NK-92 (cell line): ENCODE data around the gene AFAP1L2.

Experiments
- DNase-seq: peaks from one replicate; lab custom pipeline; 2025; ENCODE audit not compliant: unreplicated experiment; lab: John Stamatoyannopoulos, UW

The AFAP1L2 gene

GRCh38 chr10:114412907-114413797 is 8.8 kb upstream of the AFAP1L2 start:
- no peak for DNase-seq

GRCh38 chr10:114408968-114409444 is 4.7 kb upstream of the AFAP1L2 start:
- DNase-seq, result no peak

- DNase-seq, result no peak
Observed at GRCh38 chr10:114408112-114408967, 4.0 kb upstream of the AFAP1L2 start.

- DNase-seq, result no peak
Observed at GRCh38 chr10:114406455-114406854, 2.2 kb upstream of the AFAP1L2 start.

GRCh38 chr10:114405011-114405350 is 679 bp upstream of the AFAP1L2 start:
- no peak for DNase-seq

DNA sequence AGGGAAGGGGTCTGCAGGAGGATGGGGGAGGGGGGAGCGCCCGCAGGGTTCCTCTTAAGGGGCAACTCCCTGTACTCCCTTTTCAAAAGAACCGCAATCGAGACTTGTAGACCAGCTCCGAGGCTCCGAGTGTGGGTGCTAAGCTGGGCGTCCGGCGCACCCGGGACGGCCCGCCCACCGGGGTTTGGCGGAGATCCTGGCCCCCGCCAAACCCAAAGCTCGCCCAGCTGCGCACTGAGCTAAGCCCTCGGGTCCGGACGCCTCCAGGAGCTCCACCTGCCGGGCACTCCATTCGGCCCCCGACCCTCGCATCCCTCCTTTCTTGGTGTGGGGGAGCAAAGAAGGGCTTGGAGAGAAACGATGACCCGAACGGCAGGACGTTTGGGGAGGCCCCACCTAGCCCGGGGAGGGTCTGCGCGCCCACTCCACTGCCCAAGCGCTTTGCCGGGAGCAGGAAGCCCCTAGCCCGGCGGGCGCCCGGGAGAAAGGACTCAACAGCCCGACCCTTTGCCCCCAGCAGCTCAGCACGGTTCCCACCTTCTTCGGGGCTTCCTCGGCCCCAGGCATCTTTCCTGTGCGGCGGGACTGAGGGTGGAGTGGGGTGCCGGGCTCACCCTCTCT is 651 bp downstream of the AFAP1L2 start:
- no peak for DNase-seq

GRCh38 chr10:114402871-114403540 is 1.3 kb downstream of the AFAP1L2 start:
- DNase-seq, result no peak

GRCh38 chr10:114402233-114402632 is 2.1 kb downstream of the AFAP1L2 start:
- DNase-seq, result no peak

DNA sequence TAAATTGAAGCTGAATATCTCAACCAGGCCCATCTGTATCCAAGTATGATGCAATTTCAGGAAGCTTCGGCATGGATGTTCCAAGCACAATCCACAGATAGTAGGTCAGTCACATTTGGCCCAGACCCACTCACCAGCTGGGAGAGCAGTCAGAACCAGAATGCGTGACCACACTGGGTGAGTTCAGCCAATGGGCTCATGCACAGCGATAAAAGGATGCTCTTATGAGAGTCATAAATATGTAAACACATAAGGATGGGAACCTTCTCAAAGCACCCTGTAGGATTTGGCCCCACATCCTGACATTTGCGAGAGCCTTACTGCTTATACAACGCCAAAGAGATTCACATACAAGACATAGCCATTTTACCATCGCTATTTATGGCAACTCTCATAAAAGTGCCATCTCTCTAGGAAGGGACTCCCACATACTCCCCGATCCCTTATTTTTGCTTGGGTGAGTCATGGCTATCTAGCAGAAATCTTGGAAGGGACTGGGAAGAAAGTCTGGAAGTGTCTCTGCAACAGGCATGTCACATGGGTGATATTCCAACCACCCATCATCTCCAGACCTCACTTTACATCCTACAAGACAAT is 3.0 kb downstream of the AFAP1L2 start:
- DNase-seq, result no peak

DNA sequence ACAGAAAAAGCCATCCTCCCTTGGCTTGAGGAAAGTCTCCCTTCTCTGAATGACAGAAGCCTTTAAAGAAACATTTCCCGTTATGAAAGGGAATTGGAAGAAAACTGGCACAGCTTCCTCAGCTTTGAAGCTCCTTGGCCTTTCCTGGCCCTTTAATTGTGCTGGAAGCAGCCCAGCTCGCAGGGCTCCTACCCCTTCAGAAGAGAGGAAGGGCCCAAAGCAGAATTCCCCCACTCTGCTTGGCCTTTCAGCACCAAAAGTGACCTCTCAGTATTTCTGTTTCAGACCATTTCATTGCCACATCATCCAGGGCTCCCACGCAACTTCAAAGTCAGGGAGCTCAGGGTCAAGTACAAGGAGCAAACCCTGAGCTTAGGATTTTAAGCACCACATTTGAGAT is 4.2 kb downstream of the AFAP1L2 start:
- no peak for DNase-seq

DNA sequence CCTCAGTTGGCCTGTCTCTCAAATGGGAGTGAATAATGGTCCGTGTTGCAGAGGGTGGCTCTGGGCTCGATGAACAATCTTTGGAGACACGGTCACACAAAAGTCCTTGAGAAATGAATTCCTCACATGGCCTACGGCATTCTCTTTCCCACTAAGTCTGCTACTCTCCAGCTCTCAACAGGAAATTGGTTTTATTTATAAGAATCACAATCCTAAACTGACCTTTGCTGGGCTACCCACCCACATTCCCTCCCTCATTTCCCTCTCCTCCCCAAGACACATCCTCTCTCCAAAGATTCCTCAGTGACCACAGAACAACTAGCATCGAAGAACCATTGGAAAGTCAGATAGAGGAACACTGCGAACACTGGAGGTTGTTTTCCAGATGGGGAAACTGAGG is 4.7 kb downstream of the AFAP1L2 start:
- no peak for DNase-seq

DNA sequence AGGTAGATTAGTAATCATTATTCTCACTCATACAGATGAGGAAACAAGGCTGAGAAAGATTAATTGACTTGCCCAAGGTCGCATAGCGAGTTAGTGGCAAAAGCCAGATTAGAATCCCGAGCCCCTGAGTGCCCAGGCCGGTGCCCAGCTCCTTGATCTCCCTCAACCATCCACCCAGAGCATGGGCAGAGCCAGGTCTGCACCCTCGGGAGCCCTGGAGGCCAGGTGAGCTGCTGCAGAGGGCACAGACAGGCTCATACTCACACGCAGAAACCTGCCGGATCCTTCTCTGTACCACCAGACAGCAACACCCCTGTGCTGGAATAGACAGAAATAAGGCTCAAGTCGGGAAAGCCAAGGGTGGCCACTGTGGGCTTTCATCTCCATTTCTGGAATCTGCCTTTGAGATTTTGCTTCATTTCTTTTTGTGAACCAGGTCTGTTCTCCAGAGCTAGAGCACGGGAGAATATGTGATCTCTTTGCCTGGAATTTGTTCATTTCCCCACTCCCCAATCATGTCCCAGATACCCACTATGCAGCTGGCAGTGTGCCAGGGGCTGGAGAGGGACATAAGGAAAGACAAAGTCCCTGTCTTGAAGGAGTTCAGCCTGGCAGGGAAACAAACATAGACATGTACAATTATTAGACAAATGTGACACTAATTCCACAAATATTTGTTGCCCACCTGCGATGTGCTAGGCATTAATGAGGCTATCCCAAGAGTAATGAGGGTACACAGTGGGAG is 5.5 kb downstream of the AFAP1L2 start:
- DNase-seq, result no peak

DNA sequence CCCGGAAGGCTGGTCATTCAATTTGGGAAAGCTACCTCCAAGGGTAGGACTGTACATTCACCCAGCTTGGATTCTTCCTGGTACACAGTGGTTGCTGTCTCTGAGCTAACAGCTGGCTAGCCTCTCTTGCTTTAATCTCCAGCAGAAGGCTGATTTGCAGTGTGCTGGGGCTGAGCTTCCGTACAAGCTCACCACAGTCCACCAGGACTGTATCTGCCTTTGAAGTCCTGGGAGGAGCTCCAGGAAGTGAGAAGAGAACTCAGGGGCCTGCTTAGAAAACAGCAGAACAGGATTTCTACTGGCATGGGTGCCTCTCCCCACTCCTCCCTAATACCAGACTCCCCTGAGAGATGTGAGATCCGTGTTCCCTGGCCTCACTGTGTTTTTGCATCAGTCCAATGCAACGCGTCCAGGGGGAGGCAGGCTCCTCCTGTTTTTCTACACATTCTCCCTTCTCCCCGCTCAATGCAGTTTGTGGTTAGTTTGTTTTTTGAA is 6.6 kb downstream of the AFAP1L2 start:
- no peak for DNase-seq

- DNase-seq, result no peak
Observed at GRCh38 chr10:114396464-114396863, 7.8 kb downstream of the AFAP1L2 start.

DNA sequence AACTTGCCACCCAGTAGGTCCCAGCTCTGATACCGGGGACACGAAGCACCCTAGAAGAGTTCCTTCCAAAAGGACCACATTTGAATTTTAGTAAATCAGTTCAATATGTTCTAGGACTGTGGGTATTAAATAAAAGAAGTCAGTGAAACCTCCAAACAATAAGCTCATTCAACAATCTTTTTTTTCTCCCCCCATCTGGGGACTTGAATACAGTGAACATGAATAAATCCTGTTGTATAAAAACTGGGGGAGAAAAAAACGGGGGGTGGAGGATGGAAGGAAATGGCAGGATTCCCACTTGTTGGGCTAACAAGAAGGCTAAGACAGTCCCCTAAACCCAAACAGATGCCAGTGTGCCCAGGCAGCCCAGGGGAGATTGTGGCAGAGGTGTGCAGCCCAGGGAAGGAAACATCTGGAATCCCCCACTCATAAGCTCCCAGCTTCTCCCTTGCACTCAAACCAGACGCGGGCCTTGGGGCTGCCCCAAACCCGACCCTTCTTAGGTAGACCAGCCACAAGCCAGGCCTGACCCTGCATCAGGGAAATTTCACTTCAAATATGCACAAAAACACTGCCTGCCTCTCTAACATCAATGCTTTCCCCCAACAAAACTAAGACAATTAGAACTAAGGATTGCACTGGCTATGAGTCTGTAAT is 8.8 kb downstream of the AFAP1L2 start:
- DNase-seq, result no peak

DNA sequence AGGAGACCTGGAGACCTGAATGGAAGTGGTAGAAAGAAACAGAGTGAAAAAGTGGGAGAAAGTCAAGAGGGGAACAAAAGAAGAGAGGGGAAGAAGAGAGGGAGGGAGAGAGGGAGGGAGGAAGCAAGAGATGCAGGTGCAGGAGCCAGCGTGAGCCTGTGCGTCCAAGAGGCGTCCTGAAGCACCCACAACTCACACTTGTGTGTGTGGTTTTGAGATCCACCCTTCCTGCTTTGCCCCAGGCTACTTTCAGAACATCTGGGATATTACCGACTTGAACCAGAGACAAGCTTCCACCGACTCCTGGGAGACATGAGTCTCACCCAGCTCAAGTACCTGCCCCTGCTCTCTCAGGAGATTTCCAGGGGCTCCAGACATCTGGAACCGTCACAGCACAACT is 9.8 kb downstream of the AFAP1L2 start:
- no peak for DNase-seq

- no peak for DNase-seq
Observed at GRCh38 chr10:114393886-114394285, 10.4 kb downstream of the AFAP1L2 start.

DNA sequence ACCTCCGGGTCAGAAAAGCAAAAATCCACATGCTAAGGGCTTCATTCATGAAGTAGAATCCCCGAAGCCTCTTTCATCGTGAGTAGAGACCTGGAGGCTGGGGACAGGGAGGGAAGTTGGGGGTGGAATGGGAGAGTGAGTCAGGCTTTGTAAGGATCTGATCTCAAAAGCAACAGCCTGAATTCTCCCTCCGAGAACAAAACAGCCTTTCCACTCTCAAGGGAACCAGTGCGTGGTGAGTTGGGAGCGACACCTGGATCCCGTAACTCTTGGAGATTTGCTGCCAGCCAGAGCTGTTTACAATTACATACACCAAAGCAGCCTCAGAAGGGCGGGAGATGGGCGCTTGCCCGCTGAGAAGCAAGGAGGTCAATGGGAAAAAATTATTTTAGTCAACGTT is 10.8 kb downstream of the AFAP1L2 start:
- DNase-seq, result no peak

DNA sequence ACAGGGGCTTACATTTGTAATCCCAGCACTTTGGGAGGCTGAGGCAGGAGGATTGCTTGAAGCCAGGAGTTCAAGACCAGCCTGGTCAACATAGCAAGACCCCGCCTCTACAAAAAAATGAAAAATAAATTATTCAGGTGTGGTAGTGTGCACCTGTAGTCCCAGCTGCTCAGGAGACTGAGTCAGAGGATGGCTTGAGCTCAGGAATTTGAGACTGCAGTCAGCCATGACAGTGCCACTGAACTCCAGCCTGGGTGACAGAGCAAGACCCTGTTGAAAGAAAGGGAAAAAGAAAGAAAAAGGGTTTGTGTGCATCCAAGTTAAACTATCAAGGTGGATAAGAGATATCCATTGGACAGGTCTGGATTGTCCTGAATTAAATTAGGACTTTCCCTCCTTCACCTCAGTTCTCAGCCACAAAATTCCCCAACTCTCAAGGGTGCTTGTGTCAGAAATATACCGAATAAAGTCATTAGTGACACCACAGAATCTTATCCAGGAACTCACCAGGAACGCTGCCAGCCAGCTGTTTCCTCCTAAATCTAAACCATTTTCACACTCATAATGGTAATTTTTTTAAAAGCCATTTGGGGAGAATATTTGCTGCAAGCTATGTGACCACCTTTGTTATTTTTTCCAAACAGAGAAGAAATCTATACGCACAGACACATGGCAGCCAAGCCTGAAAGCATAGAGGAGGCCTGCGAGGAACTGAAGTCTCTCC is 12.0 kb downstream of the AFAP1L2 start:
- DNase-seq, result no peak
